NCI-H748 (cell line): ENCODE data around the gene PHOSPHO1.
"Not testable (repeated sequence)": the region's sequence is repeated elsewhere in the genome, so short reads cannot be mapped to it uniquely, and the experiment has no call there.

Experiments
- DNase-seq: peaks from one replicate; lab custom pipeline; 2025; ENCODE audit not compliant: unreplicated experiment; lab: John Stamatoyannopoulos, UW

Gene PHOSPHO1

GRCh38 chr17:49230636-49231562, at the start of gene PHOSPHO1:
Gene PHOSPHO1 (minus strand): TSS chr17:49230787. CDS start chr17:49226691, 4,096 bp downstream.
- DNase-seq: peak; percentile 89

- no peak for DNase-seq
Measured at GRCh38 chr17:49280061-49280460, 49.5 kb upstream of the PHOSPHO1 start.

GRCh38 chr17:49279263-49280015, 48.9 kb upstream of the PHOSPHO1 start:
- DNase-seq: not testable (repeated sequence)

GRCh38 chr17:49278076-49278475, 47.5 kb upstream of the PHOSPHO1 start:
- DNase-seq: no peak

GRCh38 chr17:49277638-49278037, 47.1 kb upstream of the PHOSPHO1 start:
- no peak for DNase-seq

GRCh38 chr17:49275981-49276380, 45.4 kb upstream of the PHOSPHO1 start:
- not testable (repeated sequence) for DNase-seq

- DNase-seq: no peak
Measured at GRCh38 chr17:49269356-49269755, 38.8 kb upstream of the PHOSPHO1 start.

- no peak for DNase-seq
Measured at GRCh38 chr17:49267912-49268311, 37.3 kb upstream of the PHOSPHO1 start.

GRCh38 chr17:49266233-49266632, 35.6 kb upstream of the PHOSPHO1 start:
- DNase-seq: no peak

- not testable (repeated sequence) for DNase-seq
Measured at GRCh38 chr17:49261540-49261939, 31.0 kb upstream of the PHOSPHO1 start.

GRCh38 chr17:49260817-49261291, 30.3 kb upstream of the PHOSPHO1 start:
- peak; percentile 44 for DNase-seq

GRCh38 chr17:49260011-49260816, 29.6 kb upstream of the PHOSPHO1 start:
- peak; percentile 42 for DNase-seq

- no peak for DNase-seq
Measured at GRCh38 chr17:49259663-49260010, 29.1 kb upstream of the PHOSPHO1 start.

GRCh38 chr17:49258394-49258793, 27.8 kb upstream of the PHOSPHO1 start:
- DNase-seq: no peak

GRCh38 chr17:49255125-49255524, 24.5 kb upstream of the PHOSPHO1 start:
- no peak for DNase-seq

- DNase-seq: no peak
Measured at GRCh38 chr17:49254066-49254465, 23.5 kb upstream of the PHOSPHO1 start.

- no peak for DNase-seq
Measured at GRCh38 chr17:49252148-49252695, 21.6 kb upstream of the PHOSPHO1 start.

GRCh38 chr17:49249890-49250522, 19.4 kb upstream of the PHOSPHO1 start:
- DNase-seq: no peak

GRCh38 chr17:49249292-49249794, 18.8 kb upstream of the PHOSPHO1 start:
- no peak for DNase-seq

- no peak for DNase-seq
Measured at GRCh38 chr17:49247944-49248343, 17.4 kb upstream of the PHOSPHO1 start.
